ENCODE measurements around the gene DLGAP4. TPM values are rescaled to one million over a fixed set of nuclear protein-coding genes. Genes with fewer than 3 reads are reported as not detected.

Gene DLGAP4
- total and polyA plus RNA-seq, 2 of the 8 experiments (the other 6 are each of a cell fraction or from before 2014, with no cell fraction given), result 41.2 to 57.2 TPM

GRCh38 chr20:36519944-36520343 is 213.8 kb downstream of the DLGAP4 start (continued):
- TF ChIP-seq HDAC6 (IDR thresholded peaks at IDR 0.05; ENCODE audit: low read depth, low read length), result no peak
- no peak for TF ChIP-seq GABPA (IDR thresholded peaks at IDR 0.05; ENCODE audit: borderline replicate concordance, insufficient read depth, low read length)
- TF ChIP-seq RXRA (IDR thresholded peaks at IDR 0.05; ENCODE audit: insufficient read depth, low read depth, low read length), result no peak
- TF ChIP-seq BCL11A (IDR thresholded peaks at IDR 0.05; ENCODE audit: low read depth in 2 of 2, low read length in 2 of 2), result no peak
- no peak for TF ChIP-seq GTF2F1 (IDR thresholded peaks at IDR 0.05; ENCODE audit: borderline replicate concordance, low read depth, low read length)

Measured in H1 (cell line).